WERI-Rb-1 (cell line): Measurements from ENCODE around the gene SLC24A4.

ENCODE experiments used
- DNase-seq: peaks from one replicate; pipeline ENCODE4 v3.0.0-alpha.2; 2020
- H3K27ac ChIP-seq: fragments of 250-450 bp; sonication (Bioruptor Pico); 2 replicates; pipeline ENCODE4 v1.5.1; 2020; ENCODE audit warnings: mild to moderate bottlenecking, moderate library complexity
- H3K27me3 ChIP-seq: fragments of 250-450 bp; sonication (Bioruptor Pico); 2 replicates; pipeline ENCODE4 v1.5.1; 2021; ENCODE audit warnings: mild to moderate bottlenecking, low read depth, moderate library complexity; ENCODE audit not compliant: insufficient read depth, severe bottlenecking
- H3K36me3 ChIP-seq: fragments of 250-450 bp; sonication (Bioruptor Pico); 2 replicates; pipeline ENCODE4 v1.5.1; 2020; ENCODE audit warnings: mild to moderate bottlenecking, moderate library complexity
- H3K4me3 ChIP-seq: 2 replicates; pipeline ENCODE4 v1.5.1; 2011; ENCODE audit warnings: low read depth, mild to moderate bottlenecking, control low read depth, low read length
- H3K9me3 ChIP-seq: fragments of 250-450 bp; sonication (Bioruptor Pico); 2 replicates; pipeline ENCODE4 v1.5.1; 2021; ENCODE audit warnings: mild to moderate bottlenecking, moderate library complexity; ENCODE audit not compliant: severe bottlenecking
- CTCF ChIP-seq: IDR thresholded peaks from 2 replicates; pipeline ENCODE4 v1.5.1; 2011; ENCODE audit warnings: low read depth, mild to moderate bottlenecking, control low read depth, inconsistent platforms, low read length

SLC24A4 gene

DNA sequence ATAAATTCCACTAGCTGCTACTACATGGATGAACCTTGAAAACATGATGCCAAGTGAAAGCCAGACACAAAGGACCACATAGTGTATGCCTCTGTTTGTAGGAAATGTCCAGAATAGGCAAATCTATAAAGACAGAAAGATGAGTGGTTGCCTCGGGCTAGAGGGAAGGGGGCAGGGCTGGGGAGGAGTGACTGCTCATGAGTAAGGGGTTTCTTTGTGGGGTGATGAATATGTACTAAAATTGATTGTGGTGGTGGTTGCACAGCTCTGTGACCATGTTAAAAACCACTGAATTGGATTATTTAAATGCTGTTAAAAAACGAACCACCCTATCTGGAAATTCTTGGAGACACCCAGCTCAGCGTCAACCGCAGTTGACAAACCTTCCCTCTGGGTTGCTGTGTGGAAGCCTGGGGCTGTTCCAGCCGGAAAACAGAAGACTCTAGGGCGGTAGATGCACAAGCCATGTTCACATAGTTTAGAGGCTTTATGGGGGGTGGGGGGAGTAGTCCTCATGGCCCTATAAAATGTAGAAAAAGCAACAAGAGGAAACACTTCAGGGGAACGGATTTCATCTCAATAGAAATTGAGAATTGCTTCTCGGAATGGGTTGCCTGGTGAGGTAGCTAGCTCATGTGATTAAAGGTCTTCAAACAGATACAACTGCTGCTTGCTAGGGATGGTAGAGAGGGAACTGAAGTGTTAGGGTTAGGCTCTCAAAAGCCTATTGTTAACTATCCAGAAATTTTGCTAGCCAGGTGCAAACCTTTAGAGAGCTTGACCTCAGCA is 220.0 kb downstream of the SLC24A4 start:
- no peak for TF ChIP-seq CTCF

GRCh38 chr14:92544051-92544720 is 221.2 kb downstream of the SLC24A4 start:
- Histone ChIP-seq H3K9me3 (no peaks in the 10 kb centered on the region), H3K27me3 (no peaks in the 10 kb centered on the region), H3K36me3 (no peaks in the 10 kb centered on the region), H3K4me3 (no peak overlapping the region), H3K27ac (no peak overlapping the region)
- no peak for TF ChIP-seq CTCF
- no peak for DNase-seq

More for the DNA sequence above, 220.0 kb downstream of the SLC24A4 start:
- Histone ChIP-seq H3K27me3 (no peaks in the 10 kb centered on the region), H3K27ac (no peak overlapping the region), H3K9me3 (no peaks in the 10 kb centered on the region), H3K36me3 (no peaks in the 10 kb centered on the region), H3K4me3 (no peak overlapping the region)
- DNase-seq: no peak

DNA sequence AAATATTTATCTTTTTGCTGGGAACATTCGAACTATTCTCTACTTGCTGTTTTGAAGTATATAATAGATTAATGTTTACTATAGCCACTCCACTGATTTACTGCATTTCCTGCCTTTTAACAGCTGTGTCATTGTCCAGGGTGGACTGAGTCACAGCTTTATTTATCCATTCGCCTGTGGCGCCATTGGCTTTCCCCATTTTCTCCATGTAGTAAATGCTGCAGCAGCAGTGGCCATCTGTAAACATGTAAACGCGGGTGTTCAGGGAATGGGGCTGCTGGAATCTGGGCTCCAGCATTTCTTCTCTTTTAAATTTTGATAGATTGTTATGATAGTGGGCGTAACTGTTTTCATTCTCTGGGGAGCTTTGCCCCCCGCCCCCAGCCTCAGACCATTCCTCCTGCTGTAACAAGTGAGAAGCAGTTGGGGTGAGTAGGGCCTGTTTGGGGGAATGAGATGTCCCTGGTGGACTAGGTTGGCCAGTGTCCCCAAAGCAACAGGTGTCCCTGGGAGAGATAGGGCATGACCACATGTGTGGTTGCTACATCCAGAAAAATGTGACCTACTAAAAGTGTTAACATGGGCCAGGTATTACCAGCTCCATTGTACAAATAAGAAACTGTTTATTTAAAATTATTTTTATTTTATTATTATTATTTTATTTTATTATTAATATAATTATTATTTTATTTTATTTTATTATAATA is 223.5 kb downstream of the SLC24A4 start:
- Histone ChIP-seq H3K36me3 (no peaks in the 10 kb centered on the region), H3K27ac (no peak overlapping the region), H3K9me3 (no peaks in the 10 kb centered on the region), H3K4me3 (no peak overlapping the region), H3K27me3 (no peaks in the 10 kb centered on the region)
- DNase-seq: no peak
- TF ChIP-seq CTCF: no peak

- no peaks in the 10 kb centered on the region for H3K9me3 ChIP-seq
- no peak overlapping the region for H3K4me3 ChIP-seq
- H3K27me3 ChIP-seq: no peaks in the 10 kb centered on the region
- peak overlapping the region; percentile 24 for H3K27ac ChIP-seq
- no peaks in the 10 kb centered on the region for H3K36me3 ChIP-seq
- no peak for DNase-seq
- no peak for TF ChIP-seq CTCF
Observed at GRCh38 chr14:92549105-92549858, 226.3 kb downstream of the SLC24A4 start.

DNA sequence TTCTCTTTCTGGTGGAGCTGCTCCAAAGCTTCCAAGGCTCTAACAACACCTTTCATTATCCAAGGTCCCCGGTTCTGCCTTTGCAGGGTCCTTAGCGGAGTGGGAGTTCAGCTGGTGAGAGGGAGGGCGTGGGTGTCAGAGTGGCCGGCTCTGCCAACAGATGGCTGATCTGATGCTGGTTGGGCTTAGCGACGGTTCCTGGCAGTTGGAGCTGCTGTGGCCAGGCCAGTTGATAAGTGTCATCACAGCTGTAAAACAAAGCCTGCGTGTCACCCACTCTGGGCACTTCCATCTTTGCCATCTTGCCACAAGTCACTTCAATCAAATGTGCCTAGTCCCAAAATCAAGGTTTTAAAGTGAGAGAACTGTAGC is 226.9 kb downstream of the SLC24A4 start:
- DNase-seq: peak; percentile 46
- no peak overlapping the region for H3K4me3 ChIP-seq
- no peaks in the 10 kb centered on the region for H3K36me3 ChIP-seq
- no peaks in the 10 kb centered on the region for H3K9me3 ChIP-seq
- H3K27ac ChIP-seq: peak overlapping the region; percentile 24; the same call in 1 of the 2 replicates
- no peaks in the 10 kb centered on the region for H3K27me3 ChIP-seq
- TF ChIP-seq CTCF: no peak
